HL-60 (cell line): Measurements from ENCODE around the gene GSTA4.

ENCODE experiments used
- POLR2AphosphoS5 ChIP-seq: IDR thresholded peaks from 2 replicates; pipeline ENCODE4 v1.6.1; 2012; ENCODE audit warnings: low read depth
- SPI1 ChIP-seq: IDR thresholded peaks from 2 replicates; pipeline ENCODE4 v1.6.1; 2012; ENCODE audit warnings: low read depth, mild to moderate bottlenecking, borderline replicate concordance
- TF ChIP-seq, protein P1 (sequence below): IDR thresholded peaks from 2 replicates; pipeline ENCODE4 v1.6.1; 2012; ENCODE audit warnings: low read depth; ENCODE audit not compliant: insufficient replicate concordance

DNA sequence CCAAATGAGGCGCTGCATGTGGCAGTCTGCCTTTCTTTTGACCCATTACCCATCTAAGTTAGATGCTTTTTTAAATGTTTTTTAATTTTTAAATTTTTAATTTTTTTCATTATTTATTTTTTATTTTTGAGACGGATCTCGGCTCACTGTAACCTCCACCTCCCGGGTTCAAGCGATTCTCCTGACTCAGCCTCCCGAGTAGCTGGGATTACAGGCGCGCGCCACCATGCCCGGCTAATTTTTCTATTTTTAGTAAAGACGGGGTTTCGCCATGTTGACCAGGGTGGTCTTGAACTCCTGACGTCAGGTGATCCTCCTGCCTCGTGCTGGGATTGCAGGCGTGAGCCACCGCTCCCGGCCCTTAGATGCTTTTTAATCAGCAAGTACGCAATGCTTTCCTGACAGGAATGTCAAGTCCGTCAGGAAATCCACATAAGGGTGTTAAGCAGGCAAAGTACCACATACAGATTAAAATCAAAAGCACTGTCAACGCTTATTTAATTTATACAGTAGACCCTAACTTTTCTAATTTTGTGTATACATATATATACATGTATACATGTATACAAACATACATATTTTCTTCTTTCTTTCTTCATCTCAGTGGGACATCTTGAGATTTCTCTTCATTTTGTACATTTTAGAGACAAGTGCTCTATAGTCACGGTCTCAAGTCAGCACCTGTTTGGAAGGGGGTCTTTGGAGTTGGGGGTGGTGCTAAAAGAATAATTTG is 995 bp upstream of the GSTA4 start:
- TF ChIP-seq, protein P1, sequence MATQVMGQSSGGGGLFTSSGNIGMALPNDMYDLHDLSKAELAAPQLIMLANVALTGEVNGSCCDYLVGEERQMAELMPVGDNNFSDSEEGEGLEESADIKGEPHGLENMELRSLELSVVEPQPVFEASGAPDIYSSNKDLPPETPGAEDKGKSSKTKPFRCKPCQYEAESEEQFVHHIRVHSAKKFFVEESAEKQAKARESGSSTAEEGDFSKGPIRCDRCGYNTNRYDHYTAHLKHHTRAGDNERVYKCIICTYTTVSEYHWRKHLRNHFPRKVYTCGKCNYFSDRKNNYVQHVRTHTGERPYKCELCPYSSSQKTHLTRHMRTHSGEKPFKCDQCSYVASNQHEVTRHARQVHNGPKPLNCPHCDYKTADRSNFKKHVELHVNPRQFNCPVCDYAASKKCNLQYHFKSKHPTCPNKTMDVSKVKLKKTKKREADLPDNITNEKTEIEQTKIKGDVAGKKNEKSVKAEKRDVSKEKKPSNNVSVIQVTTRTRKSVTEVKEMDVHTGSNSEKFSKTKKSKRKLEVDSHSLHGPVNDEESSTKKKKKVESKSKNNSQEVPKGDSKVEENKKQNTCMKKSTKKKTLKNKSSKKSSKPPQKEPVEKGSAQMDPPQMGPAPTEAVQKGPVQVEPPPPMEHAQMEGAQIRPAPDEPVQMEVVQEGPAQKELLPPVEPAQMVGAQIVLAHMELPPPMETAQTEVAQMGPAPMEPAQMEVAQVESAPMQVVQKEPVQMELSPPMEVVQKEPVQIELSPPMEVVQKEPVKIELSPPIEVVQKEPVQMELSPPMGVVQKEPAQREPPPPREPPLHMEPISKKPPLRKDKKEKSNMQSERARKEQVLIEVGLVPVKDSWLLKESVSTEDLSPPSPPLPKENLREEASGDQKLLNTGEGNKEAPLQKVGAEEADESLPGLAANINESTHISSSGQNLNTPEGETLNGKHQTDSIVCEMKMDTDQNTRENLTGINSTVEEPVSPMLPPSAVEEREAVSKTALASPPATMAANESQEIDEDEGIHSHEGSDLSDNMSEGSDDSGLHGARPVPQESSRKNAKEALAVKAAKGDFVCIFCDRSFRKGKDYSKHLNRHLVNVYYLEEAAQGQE = no peak
- TF ChIP-seq POLR2AphosphoS5 (no peak), SPI1 (no peak)
